Inflammatory macrophage treated with lipopolysaccharide for 1 hour (primary cell): Measurements from ENCODE around the gene DRAXIN.
A peak's percentile ranks its signal among the peaks of the same experiment; 100 is the strongest.

Experiments used
- DNase-seq, 2 donors: peaks; one replicate each; pipeline ENCODE4 v3.0.0-alpha.2; 2020 to 2022

The DRAXIN gene, protein sequence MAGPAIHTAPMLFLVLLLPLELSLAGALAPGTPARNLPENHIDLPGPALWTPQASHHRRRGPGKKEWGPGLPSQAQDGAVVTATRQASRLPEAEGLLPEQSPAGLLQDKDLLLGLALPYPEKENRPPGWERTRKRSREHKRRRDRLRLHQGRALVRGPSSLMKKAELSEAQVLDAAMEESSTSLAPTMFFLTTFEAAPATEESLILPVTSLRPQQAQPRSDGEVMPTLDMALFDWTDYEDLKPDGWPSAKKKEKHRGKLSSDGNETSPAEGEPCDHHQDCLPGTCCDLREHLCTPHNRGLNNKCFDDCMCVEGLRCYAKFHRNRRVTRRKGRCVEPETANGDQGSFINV

DNA sequence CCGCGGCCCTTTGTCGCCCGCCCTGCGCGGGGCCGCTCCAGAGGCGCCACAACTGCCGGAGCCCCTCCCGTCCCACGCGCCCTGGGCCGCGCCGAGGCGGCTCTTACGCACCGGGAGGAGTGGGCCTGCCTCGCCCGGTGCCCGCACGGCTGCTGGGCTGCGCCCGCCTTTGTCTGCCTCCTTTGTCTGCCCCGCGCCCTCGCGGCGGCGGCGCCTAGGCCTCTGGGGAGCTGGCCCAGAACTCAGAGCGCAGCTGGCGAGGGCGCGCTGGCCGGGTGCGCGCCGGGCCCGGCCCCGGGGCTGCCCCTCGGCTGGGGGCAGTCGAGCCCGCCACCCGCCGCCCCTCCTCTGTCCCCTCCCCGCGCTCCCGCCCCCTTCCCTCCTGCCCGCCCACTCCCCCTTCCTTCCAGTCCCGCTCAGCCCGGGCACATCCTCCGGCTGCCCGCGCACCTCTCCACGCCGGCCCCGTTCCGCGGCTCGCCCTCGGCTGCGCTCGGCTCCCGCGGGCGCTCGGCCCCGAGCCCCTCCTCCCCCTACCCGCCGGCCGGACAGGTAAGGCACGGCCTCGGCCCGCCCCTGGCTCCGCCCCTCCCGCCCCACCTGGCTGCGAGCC lies at the start of gene DRAXIN:
Gene DRAXIN (plus strand): TSS at position 409 of the 613 bp plus-strand sequence. CDS start 14,549 bp downstream, outside the sequence.
- no peak for DNase-seq

DNA sequence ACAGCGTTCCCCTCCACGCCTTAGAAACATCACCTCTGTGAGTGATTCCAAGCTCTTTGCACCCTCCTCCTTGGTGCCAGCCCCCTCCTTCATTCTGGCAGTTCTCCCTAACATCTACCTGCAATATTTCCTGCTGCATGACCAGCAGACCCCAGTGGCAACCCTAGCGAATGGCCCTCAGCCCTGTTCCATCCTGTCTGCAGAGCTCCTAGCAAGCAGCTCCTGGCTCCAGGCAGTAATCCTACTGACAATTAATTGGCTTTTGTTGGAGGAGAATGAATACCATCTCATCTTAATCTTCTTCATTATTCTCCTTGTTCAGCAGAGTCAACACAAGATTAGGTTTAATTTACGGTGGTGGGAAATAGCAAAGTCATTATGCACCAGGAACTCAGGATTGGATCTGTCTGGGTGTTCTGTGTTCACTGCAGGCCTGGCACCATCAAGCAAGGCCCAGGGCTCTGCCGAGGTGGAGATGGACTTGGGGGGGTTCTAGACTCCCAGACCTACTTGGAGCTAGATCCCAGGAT lies 49.7 kb upstream of the DRAXIN start:
- no peak for DNase-seq

DNA sequence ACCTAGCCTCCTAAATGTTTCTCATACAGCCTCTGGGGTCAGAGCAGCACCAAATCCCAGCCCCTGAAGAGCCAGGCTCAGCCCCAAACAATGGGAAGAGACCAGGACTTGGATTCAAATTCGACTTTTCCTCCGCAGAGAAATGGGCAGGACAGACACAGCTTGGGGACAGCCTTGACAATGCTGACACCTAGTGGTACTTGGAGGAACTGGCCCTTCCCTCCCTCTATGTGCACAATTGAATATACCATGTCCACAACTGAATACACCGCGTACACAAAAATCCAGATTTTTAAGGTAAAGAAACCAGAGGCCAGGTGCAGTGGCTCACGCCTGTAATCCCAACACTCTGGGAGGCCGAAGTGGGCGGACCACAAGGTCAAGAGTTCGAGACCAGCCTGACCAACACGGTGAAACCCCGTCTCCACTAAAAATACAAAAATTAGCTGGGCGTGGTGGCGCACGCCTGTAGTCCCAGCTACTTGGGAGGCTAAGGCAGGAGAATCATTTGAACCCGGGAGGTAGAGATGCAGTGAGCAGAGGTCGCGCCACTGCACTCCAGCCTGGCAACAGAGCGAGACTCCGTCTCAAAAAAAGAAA lies 49.0 kb upstream of the DRAXIN start:
- DNase-seq, result peak; percentile 33 to 92

DNA sequence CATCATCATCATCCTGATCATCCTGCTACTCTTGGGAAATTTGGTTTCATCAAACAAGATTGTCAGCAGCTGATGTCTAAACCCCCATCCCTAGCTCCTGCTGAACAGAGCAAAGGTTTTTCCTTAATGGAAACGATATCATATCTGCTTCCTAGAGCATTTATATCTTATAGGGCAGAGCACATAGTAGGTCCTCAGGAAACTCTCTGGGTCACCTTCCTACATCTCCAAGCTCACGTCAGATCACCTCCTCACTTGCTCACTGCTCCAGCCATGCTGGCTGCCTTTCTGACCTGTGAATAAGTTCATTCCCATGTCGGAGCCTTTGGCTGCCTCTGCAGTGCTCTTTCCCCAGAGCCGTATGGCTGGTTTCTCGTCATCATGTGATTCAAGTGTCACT lies 47.7 kb upstream of the DRAXIN start:
- no peak for DNase-seq

DNA sequence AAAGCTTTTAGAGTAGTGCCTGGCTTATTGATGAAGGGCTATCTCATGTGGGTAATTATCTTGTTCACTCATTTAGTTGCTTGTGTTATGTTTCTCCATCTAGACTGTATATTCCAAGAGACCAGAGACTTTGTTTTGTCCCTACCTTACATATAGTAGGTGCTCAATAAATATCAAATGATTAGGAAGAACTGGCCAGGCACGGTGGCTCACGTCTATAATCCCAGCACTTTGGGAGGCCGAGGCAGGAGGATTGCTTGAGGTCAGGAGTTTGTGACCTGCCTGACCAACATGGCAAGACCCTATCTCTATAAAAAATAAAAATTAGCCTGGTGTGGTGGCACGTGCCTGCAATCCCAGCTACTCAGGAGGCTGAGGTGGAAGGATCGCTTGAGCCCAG lies 46.2 kb upstream of the DRAXIN start:
- no peak for DNase-seq

DNA sequence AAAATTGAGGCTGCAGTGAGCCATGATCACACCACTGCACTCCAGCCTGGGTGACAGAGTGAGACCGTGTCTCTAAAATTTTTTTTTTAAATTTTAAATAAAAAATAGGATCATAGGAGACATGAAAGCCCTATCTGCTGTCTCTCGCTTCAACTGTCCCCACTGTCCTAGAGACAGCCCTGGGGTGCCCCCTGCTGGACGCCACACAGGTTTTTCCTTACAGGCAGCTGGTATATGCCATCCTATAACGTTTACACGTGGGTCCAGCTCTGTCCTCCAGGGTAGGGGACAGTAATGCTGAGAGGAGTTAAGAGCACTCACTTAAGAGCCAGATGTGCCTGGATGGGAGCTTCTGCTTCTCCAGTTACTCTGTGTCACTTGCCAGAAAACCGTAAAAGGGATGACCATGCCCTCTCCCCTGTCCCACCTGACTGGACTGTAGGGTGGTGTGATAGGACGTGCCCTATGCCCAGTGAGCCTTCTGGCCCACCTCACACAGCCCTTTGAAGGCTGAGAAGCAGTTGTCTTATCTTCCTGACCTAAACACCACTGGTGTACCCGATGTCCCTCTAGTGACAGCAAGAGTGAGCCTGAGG lies 45.7 kb upstream of the DRAXIN start:
- peak; percentile 59 to 88 for DNase-seq

DNA sequence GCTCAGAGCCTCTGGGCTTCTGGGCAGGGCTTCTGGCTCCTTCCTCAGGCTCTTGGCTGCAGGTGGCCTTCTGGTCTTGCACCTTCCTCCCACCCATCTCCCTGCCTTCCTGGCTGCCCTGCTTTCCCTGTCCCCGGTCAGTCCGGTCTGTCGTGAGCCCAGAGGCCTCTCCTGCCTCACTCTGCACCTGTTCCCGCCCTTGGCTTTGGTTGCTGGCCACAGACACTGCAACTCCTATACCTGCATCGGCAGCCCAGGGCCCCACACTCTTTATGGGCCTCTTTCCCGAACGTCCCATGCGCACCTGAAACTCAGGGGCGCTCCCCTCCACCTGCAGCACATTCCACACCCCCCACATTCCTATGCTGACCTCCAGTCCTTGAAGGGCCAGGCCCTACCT lies 45.2 kb upstream of the DRAXIN start:
- no peak for DNase-seq

DNA sequence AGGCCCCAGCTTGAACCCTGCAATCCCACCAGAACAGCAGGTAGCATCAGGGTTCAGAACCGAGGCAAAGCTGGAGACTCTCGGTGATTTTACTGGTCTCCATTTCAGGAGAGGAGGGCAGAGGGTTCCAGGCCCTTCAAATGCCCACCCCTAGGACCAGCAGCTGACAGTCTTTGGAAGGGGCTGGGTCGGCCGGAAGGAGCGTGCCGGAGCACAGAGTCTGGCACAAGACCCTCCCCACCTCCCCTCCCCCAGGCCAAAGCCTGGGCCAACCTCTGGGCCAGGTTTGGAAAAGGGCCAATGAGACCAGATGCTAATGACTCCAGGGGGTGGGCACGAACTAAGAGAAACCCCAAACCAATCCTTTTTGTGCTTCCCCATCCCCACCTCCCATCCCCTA lies 44.2 kb upstream of the DRAXIN start:
- DNase-seq, result no peak

DNA sequence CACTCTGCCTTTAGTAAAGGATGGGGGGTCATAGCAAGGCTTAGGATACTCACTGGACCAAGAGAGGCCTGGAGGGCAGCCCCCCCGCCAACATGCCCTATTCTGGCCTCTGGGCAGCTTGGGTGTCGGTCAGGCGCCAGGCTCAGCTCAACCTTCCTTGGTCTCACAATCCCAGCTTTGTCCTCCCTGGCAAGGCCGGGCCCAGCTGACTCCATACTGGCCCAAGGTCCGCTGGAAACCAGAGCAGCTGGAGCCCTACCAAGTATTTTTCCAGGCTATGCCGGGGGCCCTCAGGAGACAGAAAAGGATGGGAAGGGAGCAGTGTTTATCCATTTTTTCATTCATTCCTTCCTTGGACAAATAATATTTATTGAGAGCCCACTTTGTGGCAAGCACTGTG lies 43.5 kb upstream of the DRAXIN start:
- no peak for DNase-seq

DNA sequence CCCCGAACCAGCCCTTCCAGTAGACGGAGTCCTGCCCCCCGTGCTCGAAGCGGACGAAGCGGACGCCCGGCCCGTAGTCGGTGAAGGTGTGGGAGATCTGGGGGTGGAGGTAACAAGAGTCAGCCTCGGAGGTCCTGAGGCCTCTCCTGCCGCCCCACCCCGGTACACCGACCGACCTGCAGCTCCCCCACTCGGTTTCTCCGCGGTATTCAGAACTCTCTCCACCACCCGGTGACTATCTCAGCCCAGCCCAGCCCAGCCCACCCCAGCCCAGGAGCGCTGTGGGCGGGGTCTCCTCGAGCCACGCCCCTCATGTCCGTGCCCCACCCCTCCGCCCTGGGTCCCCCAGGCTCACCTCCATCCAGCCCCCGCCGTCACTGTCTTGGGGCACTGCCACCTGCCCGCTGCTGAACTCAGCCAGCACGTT lies 42.8 kb upstream of the DRAXIN start:
- DNase-seq, result no peak

DNA sequence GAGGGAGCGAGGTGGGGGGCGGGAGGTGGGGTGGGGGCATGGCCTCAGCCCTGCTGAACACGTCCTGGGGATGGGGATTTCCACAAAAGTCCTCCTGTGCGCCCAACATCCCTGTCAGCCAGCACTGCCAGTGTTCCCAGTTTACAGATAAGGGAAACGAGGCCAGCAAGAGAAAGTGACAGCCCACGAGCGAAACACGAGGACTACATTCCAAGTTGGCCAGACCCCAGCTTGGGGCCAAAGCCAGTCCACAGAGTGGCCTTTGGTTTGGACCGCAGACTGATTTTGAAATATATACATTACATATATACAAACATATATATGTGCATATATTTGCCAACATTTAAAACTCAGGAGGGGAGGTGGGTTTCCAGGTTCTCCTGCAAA lies 42.3 kb upstream of the DRAXIN start:
- no peak for DNase-seq

DNA sequence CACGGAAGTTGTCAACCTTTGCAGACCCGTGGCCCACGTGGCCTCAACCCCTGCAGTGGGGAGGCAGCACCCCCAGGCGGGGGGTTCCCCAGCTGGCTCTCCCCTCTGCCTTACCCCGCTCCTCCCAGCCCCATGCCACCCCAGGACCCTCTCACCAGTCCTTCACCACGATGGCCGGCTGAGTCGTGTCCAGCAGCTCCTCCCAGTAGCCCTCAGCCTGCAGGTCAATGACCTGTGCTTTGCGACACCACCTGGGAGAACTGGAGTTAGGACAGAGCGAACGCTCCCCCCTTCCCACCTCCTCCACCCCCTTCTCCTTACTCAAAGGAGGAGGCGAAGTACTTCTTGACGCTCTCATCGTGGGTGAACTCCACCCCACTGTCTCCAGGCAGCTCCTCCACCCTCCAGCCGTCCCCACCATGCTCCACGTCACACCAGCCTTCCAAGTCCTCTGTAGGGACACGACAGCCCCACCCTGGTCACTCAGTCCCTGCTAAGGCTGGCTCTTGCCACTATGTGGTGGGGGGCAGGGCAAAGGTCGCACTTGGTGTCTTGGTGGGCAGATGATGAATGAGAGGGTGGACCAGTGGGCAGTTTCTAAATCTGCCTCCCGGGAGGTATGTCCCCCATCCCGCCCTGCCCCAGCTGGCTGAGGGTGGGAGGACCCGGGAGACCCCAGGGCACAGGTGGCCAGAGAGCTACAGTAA lies 41.7 kb upstream of the DRAXIN start:
- no peak for DNase-seq

DNA sequence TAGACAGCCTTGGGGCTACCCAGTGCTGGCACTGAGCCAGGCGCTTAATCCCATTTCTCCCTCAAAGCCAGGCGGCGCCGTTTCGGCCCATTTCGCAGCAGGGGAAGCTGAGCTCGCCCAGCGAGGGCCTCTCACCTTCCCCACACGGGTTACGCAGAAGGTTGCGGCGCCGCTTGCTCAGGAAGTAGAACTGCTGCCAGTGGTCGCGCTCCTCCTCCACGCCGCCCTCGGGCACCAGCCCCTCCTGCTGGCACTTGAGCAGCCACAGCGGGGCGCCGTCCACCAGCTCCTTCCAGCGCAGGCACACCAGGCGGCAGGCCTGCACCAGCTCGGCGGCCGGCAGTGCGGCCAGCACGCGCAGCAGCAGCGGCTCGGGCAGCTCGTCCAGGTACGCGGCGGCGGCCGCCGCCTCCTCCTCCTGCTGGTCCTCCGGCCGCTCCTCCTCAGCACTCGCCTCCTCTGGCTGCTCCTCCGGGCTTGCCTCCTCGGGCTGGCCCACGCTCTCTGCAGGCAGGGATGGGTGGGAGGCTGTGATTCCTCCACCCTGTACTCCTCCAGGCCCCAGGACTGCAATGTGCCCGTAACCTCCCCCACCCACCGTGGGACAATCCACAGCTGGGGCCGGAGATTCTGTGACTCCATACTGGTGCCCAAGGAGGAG lies 41.0 kb upstream of the DRAXIN start:
- peak; percentile 53 to 58 for DNase-seq

DNA sequence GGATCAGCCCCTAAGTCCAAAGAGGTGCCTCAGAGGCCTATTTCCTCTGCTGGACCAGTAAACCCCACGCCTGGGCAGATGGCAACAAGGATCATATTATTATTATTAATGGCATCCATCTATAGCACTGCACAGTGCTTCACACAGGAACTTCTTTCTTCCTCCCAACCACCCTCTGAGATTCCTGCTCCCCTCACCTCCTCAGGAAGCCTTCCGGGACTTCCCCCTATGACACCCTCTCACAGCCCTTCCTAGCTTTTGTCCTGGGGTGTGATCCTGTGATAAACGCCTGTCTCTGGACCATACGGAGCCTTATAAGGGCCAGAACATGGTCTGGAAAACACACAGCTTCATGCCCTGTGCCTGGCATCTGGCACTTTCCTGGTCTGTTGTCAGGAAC lies 40.5 kb upstream of the DRAXIN start:
- DNase-seq, result no peak

DNA sequence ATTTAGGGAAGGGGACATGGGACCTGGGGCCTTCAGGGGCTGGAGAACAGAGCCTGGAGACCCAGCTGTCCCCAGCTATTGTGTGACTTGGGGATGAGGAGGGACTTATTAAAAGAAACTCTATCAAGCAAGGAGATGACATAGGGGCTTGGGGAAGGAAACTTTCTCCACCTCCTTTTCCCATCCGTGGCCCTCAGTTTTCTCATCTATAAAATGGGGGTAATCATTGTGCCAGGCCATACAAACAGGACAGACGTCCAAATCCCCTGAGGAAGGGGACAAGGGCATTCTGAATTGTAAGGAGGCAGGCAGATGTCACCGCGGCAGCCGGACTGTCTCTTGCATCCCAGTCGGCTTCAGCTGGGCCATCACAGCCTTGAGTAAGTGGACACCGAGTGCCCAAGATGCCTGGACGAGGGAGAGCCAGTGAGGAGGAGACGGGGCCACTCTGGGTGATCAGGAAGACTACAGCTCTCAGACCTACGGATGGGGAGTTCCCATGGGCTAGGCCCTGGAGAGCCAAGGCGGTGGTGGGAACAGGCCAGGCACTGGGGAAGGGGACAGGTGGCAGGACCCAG lies 39.2 kb upstream of the DRAXIN start:
- DNase-seq, result no peak

DNA sequence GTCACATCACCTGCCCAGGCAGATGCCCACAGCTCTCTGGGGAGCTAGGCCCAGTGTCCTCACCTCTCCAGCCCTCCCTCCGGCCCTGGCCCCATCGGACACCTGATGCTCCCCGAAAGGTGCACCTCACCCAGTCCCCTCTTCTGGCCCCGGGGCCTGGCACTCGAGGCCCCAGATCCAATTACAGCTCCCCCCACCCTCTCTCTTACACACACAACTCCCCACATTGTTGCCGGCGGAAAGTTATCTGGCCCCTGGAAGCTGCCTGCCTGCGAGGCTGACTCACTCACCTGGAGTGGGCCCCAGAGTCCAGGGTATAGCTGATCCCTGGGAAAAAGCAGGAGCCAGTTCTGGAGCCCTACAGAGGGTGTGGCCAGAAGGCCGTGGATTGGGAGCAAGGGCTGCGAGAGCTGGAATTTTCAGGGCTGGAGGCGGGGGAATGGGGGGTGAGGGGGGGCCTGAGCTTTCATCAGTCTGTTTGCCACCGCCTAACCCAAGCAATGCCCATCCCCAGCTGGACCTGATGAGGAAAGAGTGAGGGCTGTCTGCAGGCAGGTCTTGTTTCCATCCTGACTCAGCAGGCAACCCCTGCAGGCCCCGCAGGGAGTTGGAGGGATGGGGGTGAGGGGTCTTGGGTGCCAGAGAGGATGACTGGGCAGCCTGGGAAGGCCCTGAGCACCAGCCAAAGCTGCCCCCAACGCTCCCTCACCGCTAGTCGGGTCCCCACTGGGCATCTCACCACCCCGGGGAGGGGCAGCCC lies 38.2 kb upstream of the DRAXIN start:
- no peak for DNase-seq

DNA sequence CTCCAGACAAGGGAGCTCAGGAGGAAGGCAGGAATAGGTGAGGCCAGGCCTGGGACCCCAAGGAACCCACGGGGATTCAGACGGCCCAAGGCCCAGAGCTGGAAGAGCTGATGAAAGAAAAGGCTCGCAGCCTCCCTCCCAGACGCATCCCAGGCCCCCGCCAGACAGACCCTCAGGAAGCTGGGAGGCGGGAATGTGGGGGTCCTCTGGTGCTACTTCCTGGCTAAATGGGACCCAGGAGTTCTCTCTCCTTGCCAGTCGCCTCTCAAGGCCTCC lies 37.7 kb upstream of the DRAXIN start:
- no peak for DNase-seq

DNA sequence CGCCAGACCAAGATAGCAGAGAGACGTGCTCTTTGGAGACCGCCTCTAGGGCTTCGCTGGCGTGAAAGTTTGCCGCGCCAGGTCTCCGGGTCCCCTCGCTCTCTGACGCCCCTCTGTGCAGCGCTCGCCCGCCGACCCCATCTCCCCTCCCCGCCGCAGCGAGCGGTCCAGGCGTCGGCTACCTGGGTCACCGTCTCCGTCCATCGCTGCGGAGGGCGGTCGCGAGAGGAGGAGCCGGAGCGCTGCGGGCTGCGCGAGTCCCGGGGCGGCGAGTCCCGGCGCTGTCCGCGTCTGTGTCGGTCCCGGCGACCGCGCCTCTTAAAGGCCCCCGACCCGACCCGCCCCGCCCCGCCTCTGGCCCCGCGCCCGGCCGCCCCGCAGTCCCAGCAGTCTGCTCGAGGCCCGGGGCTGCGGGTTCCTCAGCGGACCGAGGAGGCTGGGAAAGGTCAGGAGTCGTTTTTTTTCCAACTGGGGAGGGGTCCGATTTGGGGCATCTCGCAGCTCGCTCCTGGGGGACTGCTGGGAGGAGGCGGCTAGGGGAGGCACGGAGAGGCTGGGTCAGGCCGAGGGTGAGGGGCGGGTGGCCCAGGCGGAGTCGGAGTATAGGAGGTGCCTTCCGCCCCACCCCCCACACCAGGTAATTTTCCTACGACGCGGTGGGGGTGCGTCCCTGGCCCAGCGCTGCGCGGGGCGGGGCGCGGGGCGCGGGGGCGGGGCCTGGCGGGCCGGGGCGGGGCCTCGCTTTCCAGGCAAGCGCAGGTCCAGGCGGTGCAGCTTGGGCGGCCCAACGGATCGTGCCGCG lies 37.2 kb upstream of the DRAXIN start, which contains the start of the genes FBXO2 and FBXO44:
Gene FBXO2 (minus strand): TSS at position 293 of the 802 bp plus-strand sequence. CDS start 89 bp downstream, at position 204.
Gene FBXO44 (plus strand): TSS at position 741 of the 802 bp plus-strand sequence. CDS start 959 bp downstream, outside the sequence.
- no peak for DNase-seq

DNA sequence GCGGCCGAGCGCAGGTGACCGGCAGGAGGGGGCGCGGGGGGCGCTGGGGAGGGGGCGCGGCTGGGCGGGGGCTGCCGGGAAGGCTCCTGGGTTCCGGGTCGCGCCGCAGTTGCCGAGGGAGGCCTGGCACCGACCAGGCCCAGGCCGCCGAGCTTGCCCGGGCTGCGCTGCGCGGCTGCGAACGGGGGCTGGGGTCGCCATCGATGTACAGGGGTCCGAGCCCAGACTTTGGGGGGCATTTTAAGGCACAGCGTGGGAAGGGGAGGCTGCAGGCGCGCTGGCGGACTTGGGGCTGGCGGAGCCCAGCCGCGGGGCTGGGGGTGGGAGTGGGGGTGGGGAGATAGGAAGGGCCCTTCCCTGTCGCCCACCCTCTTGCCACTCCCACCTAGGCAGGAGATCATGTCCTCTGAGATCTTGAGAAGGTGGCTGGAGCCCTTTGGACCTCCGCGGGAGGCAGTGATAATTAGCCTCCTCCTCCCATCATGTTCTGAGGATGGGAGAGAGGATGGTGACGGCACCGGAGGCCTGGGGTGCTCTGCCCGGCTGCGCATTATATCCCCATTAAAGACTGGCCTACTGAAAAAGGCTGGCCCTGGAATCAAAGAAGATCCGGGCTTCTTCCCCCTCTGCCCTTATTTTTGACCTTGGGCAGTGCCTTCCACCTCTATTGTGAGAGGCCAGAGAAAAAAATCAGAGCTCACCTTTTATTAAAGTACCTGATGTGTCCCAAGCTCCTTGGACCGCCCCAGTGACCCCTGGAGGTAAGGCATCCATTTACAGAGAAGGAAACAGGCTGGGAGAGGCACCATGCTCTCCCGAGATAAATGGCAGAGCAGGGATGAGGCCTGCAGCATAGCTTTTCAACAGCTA lies 36.3 kb upstream of the DRAXIN start:
- no peak for DNase-seq
